ENCODE data around the gene CDYL2.
A peak's percentile ranks its signal among the peaks of the same experiment; 100 is the strongest.
"Not testable (repeated sequence)": the region's sequence is repeated elsewhere in the genome, so short reads cannot be mapped to it uniquely, and the experiment has no call there.

CDYL2 gene, protein sequence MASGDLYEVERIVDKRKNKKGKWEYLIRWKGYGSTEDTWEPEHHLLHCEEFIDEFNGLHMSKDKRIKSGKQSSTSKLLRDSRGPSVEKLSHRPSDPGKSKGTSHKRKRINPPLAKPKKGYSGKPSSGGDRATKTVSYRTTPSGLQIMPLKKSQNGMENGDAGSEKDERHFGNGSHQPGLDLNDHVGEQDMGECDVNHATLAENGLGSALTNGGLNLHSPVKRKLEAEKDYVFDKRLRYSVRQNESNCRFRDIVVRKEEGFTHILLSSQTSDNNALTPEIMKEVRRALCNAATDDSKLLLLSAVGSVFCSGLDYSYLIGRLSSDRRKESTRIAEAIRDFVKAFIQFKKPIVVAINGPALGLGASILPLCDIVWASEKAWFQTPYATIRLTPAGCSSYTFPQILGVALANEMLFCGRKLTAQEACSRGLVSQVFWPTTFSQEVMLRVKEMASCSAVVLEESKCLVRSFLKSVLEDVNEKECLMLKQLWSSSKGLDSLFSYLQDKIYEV

DNA sequence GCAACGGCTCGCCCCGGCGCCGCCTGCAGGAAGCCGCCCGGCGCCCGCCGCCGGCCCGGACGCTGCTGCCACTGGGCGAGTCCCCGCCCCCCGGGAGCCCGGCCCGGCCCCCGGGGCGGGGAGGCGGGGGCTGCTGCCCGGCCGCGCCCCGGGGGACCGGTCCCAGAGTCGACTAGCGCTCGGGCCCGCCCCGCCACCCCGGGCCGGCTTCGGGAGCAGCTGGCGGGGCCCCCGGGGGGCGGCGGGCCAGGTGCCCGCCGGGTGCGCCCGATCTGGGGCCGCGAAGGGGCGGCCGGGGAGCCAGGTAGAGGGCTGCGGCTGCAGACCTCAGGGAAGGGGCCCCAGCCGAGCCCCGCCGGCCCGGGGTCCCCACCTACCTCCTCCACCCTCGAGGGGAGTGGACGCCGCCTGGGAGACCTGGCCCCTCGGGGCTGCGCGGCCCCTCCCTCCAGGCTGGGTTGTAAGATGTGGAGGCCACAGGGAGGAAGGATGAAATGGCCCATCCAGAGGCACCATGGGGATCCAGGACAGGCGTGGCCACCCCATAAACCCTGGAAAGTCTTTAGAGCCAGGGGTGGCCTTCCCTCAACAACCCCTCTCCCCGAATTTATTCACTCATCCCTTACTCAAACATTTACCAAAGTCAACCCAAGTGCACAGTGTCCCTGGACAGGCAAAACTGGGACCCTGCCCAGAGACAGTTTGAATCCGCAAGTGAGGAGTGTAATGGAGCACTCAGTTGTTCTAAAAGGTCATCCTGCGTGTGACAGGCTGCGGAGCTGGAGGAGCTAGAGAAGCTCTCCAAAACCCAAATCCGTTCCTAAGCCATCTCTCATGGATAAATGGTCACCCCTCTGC lies at the start of gene CDYL2:
Gene CDYL2 (minus strand): TSS at position 73 of the 858 bp plus-strand sequence. CDS start 425 bp downstream, outside the sequence.
- DNase-seq (ENCODE audit: low spot score): peak; percentile 51

DNA sequence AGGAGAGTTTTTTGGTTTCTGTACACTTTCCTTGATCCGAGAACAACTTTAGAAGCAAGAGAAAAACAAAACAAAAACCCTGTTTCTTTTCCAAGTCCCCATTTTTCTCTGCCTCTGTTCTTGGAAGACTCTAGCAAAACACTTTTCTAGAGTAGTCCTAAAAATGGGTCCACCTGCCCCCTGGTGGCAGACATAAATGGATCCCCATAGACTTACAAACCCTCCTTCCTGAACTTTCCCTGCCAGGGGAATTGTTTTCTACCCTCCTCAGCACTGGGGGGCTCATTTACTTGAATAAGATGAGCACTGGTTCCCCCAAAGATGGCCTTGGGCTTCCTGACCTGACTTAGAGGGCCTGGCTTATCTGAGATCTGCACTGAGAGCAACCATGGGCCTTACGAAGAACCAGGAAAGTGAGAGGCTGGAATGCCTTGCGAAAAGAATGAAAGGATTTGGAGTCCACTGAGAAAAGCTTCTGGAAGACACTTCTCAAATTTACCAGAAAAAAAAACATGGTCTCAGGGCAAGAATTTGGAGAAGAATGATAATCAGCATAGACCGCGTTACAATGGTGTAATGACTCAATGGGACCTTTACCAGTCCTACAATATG lies 48.0 kb upstream of the CDYL2 start:
- DNase-seq (ENCODE audit: low spot score): no peak

- DNase-seq (ENCODE audit: low spot score): no peak
These were observed 47.4 kb upstream of the CDYL2 start for GRCh38 chr16:80851831-80852230.

DNA sequence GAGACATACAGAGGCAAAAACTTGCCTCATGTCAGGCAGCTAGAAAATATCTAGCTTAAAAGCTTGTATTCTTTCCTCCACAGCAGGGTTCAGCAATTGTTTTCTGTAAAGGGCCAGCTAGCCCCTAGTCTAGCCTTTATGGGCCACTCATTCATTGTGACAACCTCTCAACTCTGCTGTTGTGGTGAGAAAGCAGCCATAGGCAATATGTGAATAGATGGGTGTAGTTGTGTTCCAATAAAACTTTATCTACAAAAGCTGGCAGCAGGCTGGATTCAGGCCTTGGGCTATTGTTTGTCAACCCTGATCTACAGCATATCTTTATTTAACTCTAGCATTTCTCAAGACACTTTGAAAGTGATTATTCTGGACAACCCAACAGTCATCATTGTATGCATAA lies 46.4 kb upstream of the CDYL2 start:
- DNase-seq (ENCODE audit: low spot score): no peak

DNA sequence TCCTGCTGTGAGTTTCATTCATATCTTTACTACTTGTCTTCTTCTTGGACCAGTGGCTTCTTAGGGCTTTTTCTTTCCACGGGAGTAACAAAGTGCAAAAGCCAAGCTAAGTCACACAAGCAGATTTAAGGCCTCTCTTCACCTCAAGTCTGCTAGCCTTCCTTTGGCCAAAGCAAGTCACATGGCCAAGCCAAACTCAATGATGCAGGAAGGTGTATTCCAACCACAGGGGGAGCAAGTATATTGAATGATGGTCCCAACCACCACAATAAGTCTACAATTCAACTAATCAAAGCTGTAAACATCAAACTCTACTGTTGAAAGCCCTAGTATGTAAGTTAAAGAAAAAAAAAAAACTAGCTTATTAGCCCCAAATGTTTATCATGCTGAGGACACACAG lies 44.5 kb upstream of the CDYL2 start:
- DNase-seq (ENCODE audit: low spot score): no peak

GRCh38 chr16:80846680-80847079 lies 42.3 kb upstream of the CDYL2 start:
- DNase-seq (ENCODE audit: low spot score): no peak

GRCh38 chr16:80846275-80846674 lies 41.9 kb upstream of the CDYL2 start:
- no peak for DNase-seq (ENCODE audit: low spot score)

DNA sequence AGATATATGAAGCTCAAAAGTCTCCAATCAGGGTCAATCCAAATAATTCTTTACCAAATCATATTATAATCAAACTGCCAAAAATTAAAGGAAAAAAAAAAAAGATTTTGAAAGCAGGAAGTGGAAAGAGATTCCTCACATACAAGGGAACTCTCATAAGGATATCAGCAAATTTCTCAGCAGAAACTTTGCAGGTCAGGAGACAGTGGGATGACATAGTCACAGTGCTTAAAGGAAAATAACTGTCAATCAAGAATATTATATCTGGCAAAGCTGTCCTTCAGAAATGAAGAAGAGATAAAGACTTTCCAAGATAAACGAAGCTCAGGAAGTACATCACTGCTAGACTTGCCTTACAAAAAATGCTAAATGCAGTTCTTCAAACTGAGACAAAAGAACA lies 40.0 kb upstream of the CDYL2 start:
- DNase-seq (ENCODE audit: low spot score): no peak

- DNase-seq (ENCODE audit: low spot score): no peak
These were observed 36.8 kb upstream of the CDYL2 start for GRCh38 chr16:80841231-80841630.

GRCh38 chr16:80837533-80838147 lies 33.2 kb upstream of the CDYL2 start:
- DNase-seq (ENCODE audit: low spot score): no peak

DNA sequence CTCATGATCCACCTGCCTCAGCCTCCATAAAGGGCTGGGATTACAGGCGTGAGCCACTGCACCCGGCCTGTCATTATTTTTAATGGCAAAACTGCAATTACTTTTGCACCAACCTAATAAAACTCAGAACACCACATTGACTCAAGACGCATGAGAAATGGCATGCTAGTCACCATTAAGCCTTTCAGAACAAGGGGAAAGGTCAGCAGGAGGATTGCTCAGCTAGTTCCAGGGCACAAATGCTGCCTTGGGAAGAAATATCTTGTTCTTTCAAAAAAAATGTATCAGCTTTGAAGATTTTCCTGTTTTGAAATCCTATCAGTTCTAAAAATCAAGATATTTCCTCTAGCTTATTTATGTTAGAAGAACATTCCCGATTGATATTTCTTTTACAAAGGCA lies 32.4 kb upstream of the CDYL2 start:
- DNase-seq (ENCODE audit: low spot score): no peak

GRCh38 chr16:80836202-80836601 lies 31.8 kb upstream of the CDYL2 start:
- DNase-seq (ENCODE audit: low spot score): no peak

- DNase-seq (ENCODE audit: low spot score): no peak
These were observed 26.6 kb upstream of the CDYL2 start for GRCh38 chr16:80831039-80831438.

DNA sequence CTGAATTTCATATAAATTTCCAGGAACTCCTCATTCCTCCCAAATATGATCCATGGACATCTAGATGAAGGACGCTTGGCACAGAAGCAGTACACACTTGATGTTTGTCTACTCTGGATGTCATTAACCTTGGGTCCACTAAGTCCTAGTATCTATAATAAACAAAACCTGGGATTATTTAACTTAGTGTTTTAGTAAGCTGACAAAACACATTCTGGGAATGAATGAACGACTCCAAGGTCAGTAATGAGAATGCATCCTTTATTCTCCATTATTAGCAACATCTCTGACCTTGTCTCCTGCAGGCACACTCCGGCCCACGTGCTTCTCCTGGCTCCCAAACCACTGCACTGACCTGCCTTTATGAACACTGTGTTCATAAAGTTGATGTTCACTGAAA lies 24.1 kb upstream of the CDYL2 start:
- DNase-seq (ENCODE audit: low spot score): no peak

GRCh38 chr16:80827007-80827406 lies 22.6 kb upstream of the CDYL2 start:
- no peak for DNase-seq (ENCODE audit: low spot score)

DNA sequence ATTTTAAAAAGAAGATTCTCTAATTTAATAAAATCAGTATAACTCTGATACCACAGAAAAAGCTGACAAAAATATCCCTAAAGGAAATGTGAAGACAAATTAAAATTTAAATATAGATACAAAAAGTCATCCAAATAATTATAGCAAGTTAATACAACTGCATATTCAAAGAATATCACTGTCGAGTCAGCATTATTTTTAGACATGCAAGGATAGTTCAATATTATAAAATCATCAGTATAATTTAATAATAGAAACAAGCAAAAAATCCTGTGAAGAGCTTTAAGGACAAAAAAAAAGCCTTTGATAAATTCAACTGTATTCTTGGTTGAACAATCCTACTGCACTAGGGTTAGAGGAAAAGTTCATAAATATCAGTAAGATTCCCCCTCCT lies 21.0 kb upstream of the CDYL2 start:
- DNase-seq (ENCODE audit: low spot score): no peak

DNA sequence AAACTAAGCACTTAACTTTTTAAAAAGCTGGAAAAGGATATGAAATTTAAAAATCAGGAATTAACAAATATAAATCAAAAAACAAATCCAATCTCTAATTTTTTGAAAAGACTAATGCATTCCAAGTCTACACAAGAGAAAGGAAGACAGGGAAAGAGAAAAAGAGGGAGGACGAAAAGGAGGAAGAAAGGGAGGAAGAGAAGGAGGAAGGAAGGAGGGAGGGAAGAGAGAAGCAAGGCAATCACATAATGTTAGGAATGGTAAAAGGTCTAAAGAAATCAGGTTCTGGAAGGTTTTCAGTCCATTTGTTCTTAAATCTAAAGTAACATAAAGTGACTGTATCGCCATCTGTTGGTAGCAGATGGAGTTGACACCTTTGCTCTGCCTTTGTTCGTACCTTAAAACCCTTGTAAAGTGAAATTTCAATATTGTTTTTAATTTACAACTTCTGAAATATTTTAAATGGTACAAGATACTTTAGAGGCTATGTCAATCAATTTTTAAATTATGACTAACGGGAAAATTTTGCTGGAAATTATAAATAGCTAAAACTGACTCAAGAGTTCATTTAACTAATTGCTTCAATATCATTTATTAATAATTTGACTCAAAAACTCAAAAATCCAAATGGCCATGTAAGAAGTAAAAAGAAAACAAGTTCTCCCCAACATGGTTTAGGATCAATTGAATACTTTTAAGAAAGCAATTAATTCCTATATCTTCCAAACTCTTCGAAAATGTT lies 20.4 kb upstream of the CDYL2 start:
- no peak for DNase-seq (ENCODE audit: low spot score)

DNA sequence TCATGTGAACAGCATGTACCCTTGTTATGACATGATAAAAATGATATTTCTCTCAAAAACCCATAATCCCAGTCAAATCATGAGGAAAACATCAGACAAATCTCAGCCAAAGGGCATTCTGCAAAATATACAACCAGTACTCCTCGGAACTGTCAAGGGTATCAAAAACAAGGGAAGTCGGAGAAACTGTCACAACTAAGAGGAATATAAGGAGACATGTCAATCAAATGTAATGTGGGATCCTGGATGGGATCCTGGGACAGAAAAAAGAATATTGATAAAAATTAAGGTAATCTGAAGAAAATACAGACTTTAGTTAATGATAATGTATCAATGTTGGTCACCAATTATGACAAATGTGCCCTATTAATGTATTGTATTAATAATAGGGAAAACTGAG lies 15.6 kb upstream of the CDYL2 start:
- DNase-seq (ENCODE audit: low spot score): no peak

- DNase-seq (ENCODE audit: low spot score): no peak
These were observed 12.0 kb upstream of the CDYL2 start for GRCh38 chr16:80816356-80816755.

GRCh38 chr16:80815278-80815677 lies 10.9 kb upstream of the CDYL2 start:
- DNase-seq (ENCODE audit: low spot score): not testable (repeated sequence)

GRCh38 chr16:80812593-80812992 lies 8.2 kb upstream of the CDYL2 start:
- no peak for DNase-seq (ENCODE audit: low spot score)

Data from ecto neural progenitor cell (in vitro differentiated cells).